ENCODE data around the gene GAS2L1.

The GAS2L1 gene

GRCh38 chr22:29339381-29340235 lies 33.2 kb downstream of the GAS2L1 start:
- TF ChIP-seq CTCF (conservative IDR thresholded peaks at IDR 0.05; ENCODE audit: low read depth) = no peak
- POLR2A ChIA-PET (ENCODE audit: low non-redundant PET) = no interaction called here
- CTCF ChIA-PET = no interaction called here
- peak; percentile 9 for DNase-seq (ENCODE audit: low spot score)
- H3K27ac ChIP-seq = peak overlapping the region; percentile 66

- POLR2A ChIA-PET (ENCODE audit: low non-redundant PET) = no interaction called here
- H3K27ac ChIP-seq = peak overlapping the region; percentile 66
- TF ChIP-seq CTCF (conservative IDR thresholded peaks at IDR 0.05; ENCODE audit: low read depth) = no peak
- CTCF ChIA-PET = no interaction called here
- DNase-seq (ENCODE audit: low spot score) = no peak
Observed at GRCh38 chr22:29340566-29340965, 34.1 kb downstream of the GAS2L1 start.

- TF ChIP-seq CTCF (conservative IDR thresholded peaks at IDR 0.05; ENCODE audit: low read depth) = no peak
- H3K27ac ChIP-seq = no peak overlapping the region
- DNase-seq (ENCODE audit: low spot score) = no peak
- ChIA-PET POLR2A (ENCODE audit: low non-redundant PET) (no interaction called here), CTCF (no interaction called here)
Observed at GRCh38 chr22:29341056-29341848, 34.8 kb downstream of the GAS2L1 start.

GRCh38 chr22:29341849-29342127 lies 35.3 kb downstream of the GAS2L1 start:
- CTCF ChIA-PET = no interaction called here
- POLR2A ChIA-PET (ENCODE audit: low non-redundant PET) = no interaction called here
- H3K27ac ChIP-seq = peak overlapping the region; percentile 77; the same call in 1 of the 2 replicates
- DNase-seq (ENCODE audit: low spot score) = no peak
- no peak for TF ChIP-seq CTCF (conservative IDR thresholded peaks at IDR 0.05; ENCODE audit: low read depth)

GRCh38 chr22:29342177-29342576 lies 35.7 kb downstream of the GAS2L1 start:
- peak overlapping the region; percentile 77 for H3K27ac ChIP-seq
- CTCF ChIA-PET = no interaction called here
- POLR2A ChIA-PET (ENCODE audit: low non-redundant PET) = no interaction called here
- no peak for DNase-seq (ENCODE audit: low spot score)
- no peak for TF ChIP-seq CTCF (conservative IDR thresholded peaks at IDR 0.05; ENCODE audit: low read depth)

- ChIA-PET POLR2A (ENCODE audit: low non-redundant PET) (no interaction called here), CTCF (no interaction called here)
- H3K27ac ChIP-seq = peak overlapping the region; percentile 77
- no peak for TF ChIP-seq CTCF (conservative IDR thresholded peaks at IDR 0.05; ENCODE audit: low read depth)
- peak; percentile 20 for DNase-seq (ENCODE audit: low spot score)
Observed at GRCh38 chr22:29342577-29343312, 36.3 kb downstream of the GAS2L1 start.
